Measurements from ENCODE around the gene MEF2B.
"Not testable (repeated sequence)": the region's sequence is repeated elsewhere in the genome, so short reads cannot be mapped to it uniquely, and the experiment has no call there.

The MEF2B gene

DNA sequence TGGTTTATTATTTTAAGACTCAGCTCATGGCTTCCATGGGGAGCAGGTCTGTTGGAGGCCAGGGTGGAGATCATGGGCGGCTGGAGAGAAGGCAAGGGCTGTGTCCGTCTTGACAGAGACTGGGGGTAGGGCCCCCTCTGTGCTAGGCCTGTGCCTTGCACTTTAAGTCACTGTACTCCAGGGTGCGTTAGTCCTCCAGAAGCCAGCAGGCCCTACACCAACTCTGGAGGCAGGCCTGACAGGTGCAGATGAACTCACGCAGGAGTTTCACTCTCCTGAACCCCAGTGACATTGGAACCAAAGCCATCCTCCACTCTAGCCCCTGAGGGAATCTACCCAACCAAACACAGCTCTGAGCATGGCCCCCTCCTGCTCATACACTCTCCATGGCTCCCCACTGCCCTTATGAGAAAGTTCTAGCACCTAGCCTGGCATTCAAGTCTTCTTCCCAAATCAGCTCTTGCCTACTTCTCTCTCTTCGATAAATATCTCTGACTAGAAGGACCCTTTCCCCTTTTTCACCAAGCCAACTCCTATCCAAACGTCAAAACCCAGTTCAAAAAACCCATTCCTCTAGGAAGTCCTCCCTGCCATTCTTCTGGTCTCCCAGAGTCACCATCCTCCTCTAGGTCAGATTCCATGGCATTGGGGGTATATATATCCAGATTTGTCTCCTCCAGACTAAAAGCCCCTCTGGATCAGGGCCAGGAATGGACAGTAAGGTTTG lies 15.1 kb downstream of the MEF2B start:
- Histone ChIP-seq H3K27ac (ENCODE audit: low read length) (no peak overlapping the region), H3K4me3 (ENCODE audit: low read length) (no peak overlapping the region), H3K4me1 (ENCODE audit: control insufficient read depth, insufficient read depth, low read length) (no peaks in the 10 kb centered on the region), H3K36me3 (ENCODE audit: control insufficient read depth, insufficient read depth, low read length) (no peaks in the 10 kb centered on the region), H3K27me3 (ENCODE audit: control insufficient read depth, insufficient read depth, low read length) (peaks cover 2% of the 10 kb centered on the region; the same call in 1 of the 2 replicates), H3K9me3 (ENCODE audit: control insufficient read depth, insufficient read depth, low read length) (no peaks in the 10 kb centered on the region)
- 100% methylated on average over 1 of the region's 6 CpGs for WGBS (ENCODE audit: insufficient coverage, insufficient read length)
- DNase-seq (ENCODE audit: low read depth, low spot score), result no peak

DNA sequence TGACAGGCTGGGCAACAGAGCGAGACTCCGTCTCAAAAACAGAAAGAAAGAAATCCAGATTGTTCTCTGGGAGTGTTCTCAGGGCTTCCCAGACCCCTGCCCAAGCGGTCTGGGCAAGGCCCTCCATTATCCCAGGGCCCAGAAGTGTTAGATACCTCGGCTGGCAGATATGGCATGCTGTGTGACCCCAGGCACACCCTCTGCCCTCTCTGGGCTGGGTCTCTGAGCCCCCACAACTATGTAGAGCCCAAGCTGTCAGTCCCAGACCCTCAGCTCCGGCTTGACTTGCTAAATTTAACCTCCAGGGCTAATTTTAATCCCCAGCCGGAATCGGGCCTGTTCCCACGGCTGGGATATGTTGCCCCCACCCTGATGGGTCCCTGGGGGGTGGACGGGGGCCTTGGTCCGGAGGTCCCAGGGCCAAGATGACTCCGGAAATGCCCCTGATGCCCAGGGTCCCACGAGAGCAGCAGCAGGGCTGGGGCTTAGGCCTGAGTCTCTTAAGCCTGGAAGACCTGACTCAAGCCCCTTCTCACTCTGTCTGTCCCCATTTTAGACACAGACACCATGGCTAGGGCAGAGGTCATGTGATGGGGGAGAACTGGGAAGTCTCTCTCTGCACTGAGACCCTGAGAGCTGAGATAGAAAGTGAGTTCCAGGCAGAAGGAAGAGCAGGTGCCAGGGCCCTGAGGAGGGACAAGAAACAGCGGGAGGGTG lies 17.2 kb downstream of the MEF2B start:
- Histone ChIP-seq H3K9me3 (ENCODE audit: control insufficient read depth, insufficient read depth, low read length) (no peaks in the 10 kb centered on the region), H3K27ac (ENCODE audit: low read length) (no peak overlapping the region), H3K4me1 (ENCODE audit: control insufficient read depth, insufficient read depth, low read length) (no peaks in the 10 kb centered on the region), H3K27me3 (ENCODE audit: control insufficient read depth, insufficient read depth, low read length) (peaks cover 2% of the 10 kb centered on the region; the same call in 1 of the 2 replicates), H3K4me3 (ENCODE audit: low read length) (no peak overlapping the region), H3K36me3 (ENCODE audit: control insufficient read depth, insufficient read depth, low read length) (no peaks in the 10 kb centered on the region)
- WGBS (ENCODE audit: insufficient coverage, insufficient read length), result no CpG with 5 or more reads among the region's 13 CpGs
- no peak for DNase-seq (ENCODE audit: low read depth, low spot score)

DNA sequence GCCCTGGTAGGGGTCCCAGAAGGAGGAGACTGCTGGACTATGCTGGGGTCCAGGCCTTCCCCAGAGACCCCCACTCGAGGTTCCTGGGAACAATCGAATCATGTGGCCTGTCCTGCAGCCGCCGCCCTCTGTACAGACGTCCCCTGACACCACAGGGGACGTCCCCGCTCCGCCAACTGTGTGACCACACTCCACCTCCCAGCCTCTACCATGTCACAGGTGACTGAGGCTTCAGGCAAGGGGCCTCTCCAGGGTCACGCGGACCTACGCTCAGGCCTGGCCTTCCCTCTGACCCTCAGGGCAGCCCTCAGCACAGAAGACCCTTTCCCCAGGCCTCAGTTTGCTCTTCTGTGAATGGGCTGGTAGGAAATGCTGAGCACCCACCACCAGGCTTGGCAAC lies 18.6 kb downstream of the MEF2B start:
- Histone ChIP-seq H3K27ac (ENCODE audit: low read length) (no peak overlapping the region), H3K27me3 (ENCODE audit: control insufficient read depth, insufficient read depth, low read length) (no peaks in the 10 kb centered on the region), H3K4me3 (ENCODE audit: low read length) (no peak overlapping the region), H3K4me1 (ENCODE audit: control insufficient read depth, insufficient read depth, low read length) (no peaks in the 10 kb centered on the region), H3K36me3 (ENCODE audit: control insufficient read depth, insufficient read depth, low read length) (no peaks in the 10 kb centered on the region), H3K9me3 (ENCODE audit: control insufficient read depth, insufficient read depth, low read length) (no peaks in the 10 kb centered on the region)
- no peak for DNase-seq (ENCODE audit: low read depth, low spot score)
- WGBS (ENCODE audit: insufficient coverage, insufficient read length), result no CpG with 5 or more reads among the region's 11 CpGs

DNA sequence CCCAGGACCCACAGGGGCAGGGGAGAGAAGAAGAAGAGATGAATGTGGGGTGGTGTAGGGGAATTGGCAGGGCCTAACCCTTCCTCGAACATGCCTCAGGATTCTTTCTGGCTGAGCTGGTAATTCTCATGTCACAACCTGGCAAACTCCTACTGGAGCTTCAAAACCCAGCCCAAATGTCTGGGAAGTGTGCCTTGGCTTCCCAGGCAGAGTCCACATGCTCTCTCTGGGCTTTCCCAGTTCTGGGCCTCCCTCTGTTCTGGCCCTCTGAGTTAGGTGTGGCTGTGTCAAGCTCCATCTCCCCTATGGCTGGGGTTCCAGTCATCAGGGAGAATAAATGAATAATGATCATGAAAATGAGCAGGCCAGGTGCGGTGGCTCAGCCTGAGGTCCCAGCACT lies 20.6 kb downstream of the MEF2B start:
- WGBS (ENCODE audit: insufficient coverage, insufficient read length), result no CpG with 5 or more reads among the region's 2 CpGs
- Histone ChIP-seq H3K9me3 (ENCODE audit: control insufficient read depth, insufficient read depth, low read length) (no peaks in the 10 kb centered on the region), H3K4me1 (ENCODE audit: control insufficient read depth, insufficient read depth, low read length) (no peaks in the 10 kb centered on the region), H3K36me3 (ENCODE audit: control insufficient read depth, insufficient read depth, low read length) (no peaks in the 10 kb centered on the region), H3K4me3 (ENCODE audit: low read length) (no peak overlapping the region), H3K27ac (ENCODE audit: low read length) (no peak overlapping the region), H3K27me3 (ENCODE audit: control insufficient read depth, insufficient read depth, low read length) (no peaks in the 10 kb centered on the region)
- DNase-seq (ENCODE audit: low read depth, low spot score), result no peak

DNA sequence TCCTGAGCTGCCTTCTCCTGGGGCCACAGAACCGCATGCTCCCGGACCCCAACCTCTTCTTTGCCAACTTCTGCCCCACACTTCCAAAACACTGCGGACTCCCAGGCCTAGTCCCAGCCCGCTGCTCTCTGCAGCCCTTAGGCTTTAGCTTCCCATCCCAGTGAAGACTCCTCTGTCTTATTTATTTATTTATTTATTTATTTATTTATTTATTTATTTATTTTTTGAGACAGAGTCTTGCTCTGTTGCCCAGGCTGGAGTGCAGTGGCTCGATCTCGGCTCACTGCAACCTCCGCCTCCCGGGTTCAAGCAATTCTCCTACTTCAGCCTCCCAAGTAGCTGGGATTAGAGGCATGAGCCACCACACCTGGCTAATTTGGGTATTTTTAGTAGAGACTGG lies 21.6 kb downstream of the MEF2B start:
- H3K36me3 ChIP-seq (ENCODE audit: control insufficient read depth, insufficient read depth, low read length); H3K27ac ChIP-seq (ENCODE audit: low read length); H3K4me1 ChIP-seq (ENCODE audit: control insufficient read depth, insufficient read depth, low read length); DNase-seq (ENCODE audit: low read depth, low spot score); H3K27me3 ChIP-seq (ENCODE audit: control insufficient read depth, insufficient read depth, low read length); H3K9me3 ChIP-seq (ENCODE audit: control insufficient read depth, insufficient read depth, low read length); H3K4me3 ChIP-seq (ENCODE audit: low read length): not testable (repeated sequence)
- WGBS (ENCODE audit: insufficient coverage, insufficient read length), result no CpG with 5 or more reads among the region's 8 CpGs

DNA sequence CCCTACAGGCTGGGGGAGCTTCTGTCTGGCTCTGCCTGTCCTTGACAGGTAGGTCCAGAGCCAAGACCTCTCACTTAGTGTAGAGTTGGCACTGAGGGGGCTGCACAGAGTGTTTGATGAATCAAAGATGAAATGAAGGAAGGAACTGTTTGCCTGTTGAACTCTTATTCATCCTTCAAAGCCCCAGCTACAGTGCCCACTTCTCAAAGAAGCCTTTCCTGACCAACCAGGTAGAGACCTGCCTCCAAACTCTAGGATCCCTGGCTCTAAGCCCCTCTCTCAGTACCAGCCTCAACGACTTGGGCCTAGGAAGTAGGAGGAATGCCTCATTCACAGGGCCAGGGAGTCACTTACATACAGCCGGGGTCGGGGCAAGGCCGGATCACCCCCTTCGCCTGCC lies 22.7 kb downstream of the MEF2B start:
- Histone ChIP-seq H3K36me3 (ENCODE audit: control insufficient read depth, insufficient read depth, low read length) (no peaks in the 10 kb centered on the region), H3K4me3 (ENCODE audit: low read length) (no peak overlapping the region), H3K9me3 (ENCODE audit: control insufficient read depth, insufficient read depth, low read length) (no peaks in the 10 kb centered on the region), H3K27me3 (ENCODE audit: control insufficient read depth, insufficient read depth, low read length) (no peaks in the 10 kb centered on the region), H3K27ac (ENCODE audit: low read length) (no peak overlapping the region), H3K4me1 (ENCODE audit: control insufficient read depth, insufficient read depth, low read length) (no peaks in the 10 kb centered on the region)
- no peak for DNase-seq (ENCODE audit: low read depth, low spot score)
- no CpG with 5 or more reads among the region's 5 CpGs for WGBS (ENCODE audit: insufficient coverage, insufficient read length)

DNA sequence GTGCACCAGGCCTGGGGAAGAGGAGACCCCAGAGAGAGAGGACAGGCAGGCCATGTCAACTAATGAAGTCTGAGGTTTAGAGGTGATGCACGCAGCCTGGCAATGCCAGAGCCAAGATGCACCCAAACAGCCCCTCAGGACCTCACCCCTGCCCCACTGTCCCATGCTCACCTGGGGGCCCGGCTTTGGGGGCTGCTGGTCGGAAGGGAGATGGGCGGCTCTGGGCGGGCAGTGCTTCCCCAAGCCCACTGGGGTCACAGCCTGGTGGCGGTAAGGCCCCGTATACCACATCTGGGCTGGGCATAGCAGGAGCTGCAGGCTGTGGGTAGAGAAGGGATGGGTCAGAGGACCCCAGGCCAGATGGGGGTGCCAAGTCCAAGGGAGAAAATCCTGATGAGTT lies 23.2 kb downstream of the MEF2B start:
- DNase-seq (ENCODE audit: low read depth, low spot score), result no peak
- no CpG with 5 or more reads among the region's 7 CpGs for WGBS (ENCODE audit: insufficient coverage, insufficient read length)
- H3K27ac ChIP-seq (ENCODE audit: low read length), result no peak overlapping the region
- no peaks in the 10 kb centered on the region for H3K36me3 ChIP-seq (ENCODE audit: control insufficient read depth, insufficient read depth, low read length)
- no peaks in the 10 kb centered on the region for H3K27me3 ChIP-seq (ENCODE audit: control insufficient read depth, insufficient read depth, low read length)
- no peaks in the 10 kb centered on the region for H3K9me3 ChIP-seq (ENCODE audit: control insufficient read depth, insufficient read depth, low read length)
- no peaks in the 10 kb centered on the region for H3K4me1 ChIP-seq (ENCODE audit: control insufficient read depth, insufficient read depth, low read length)
- no peak overlapping the region for H3K4me3 ChIP-seq (ENCODE audit: low read length)

DNA sequence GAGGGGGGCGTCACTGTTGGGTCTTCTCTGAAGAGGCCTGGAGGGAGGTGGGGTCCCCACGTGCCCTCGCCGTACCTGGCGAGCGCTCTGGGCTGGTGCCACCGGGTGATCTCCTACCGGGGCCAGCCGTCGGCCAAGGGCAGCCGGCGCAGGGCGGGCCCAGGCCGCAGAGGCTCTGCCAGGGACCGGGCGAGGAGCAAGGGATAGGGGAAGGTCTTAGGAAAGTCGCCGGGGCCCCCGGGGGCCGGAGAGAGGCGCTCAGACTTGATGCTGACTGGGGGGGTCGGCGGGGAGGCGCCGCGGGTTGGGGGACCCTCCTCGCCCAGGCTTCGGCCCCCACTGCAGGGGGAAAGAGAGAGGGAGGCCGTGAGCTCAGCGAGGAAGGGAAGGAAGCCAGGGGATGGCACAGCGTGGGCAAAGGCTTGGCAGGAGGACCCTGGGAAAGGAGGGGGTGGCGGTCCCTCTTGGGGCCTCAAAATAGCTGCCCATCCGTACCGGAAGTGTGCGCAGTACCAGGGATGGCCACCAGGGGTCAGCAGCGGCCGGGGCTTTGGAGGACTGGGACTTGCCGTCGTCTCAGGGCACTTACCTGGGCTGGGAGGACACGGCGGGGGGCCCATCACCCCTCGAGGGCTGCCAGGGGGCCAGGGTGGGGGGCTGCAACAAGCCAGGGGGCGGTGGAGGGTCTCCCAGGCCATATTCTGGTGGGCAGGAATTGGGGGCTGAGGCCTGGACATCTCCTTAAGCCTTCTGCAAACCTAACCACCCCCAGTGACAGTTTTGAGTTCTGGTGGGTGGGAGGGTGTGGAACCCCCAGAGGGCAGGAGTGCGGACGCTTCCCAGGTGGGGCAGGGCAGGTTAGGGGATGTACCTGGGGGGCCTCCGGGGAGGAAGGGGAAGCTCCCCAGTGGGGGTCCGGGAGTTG lies 24.1 kb downstream of the MEF2B start:
- no peak overlapping the region for H3K4me3 ChIP-seq (ENCODE audit: low read length)
- DNase-seq (ENCODE audit: low read depth, low spot score), result peak; percentile 54
- H3K27ac ChIP-seq (ENCODE audit: low read length), result no peak overlapping the region
- no peaks in the 10 kb centered on the region for H3K36me3 ChIP-seq (ENCODE audit: control insufficient read depth, insufficient read depth, low read length)
- no peaks in the 10 kb centered on the region for H3K4me1 ChIP-seq (ENCODE audit: control insufficient read depth, insufficient read depth, low read length)
- no peaks in the 10 kb centered on the region for H3K27me3 ChIP-seq (ENCODE audit: control insufficient read depth, insufficient read depth, low read length)
- WGBS (ENCODE audit: insufficient coverage, insufficient read length), result no CpG with 5 or more reads among the region's 47 CpGs
- no peaks in the 10 kb centered on the region for H3K9me3 ChIP-seq (ENCODE audit: control insufficient read depth, insufficient read depth, low read length)

DNA sequence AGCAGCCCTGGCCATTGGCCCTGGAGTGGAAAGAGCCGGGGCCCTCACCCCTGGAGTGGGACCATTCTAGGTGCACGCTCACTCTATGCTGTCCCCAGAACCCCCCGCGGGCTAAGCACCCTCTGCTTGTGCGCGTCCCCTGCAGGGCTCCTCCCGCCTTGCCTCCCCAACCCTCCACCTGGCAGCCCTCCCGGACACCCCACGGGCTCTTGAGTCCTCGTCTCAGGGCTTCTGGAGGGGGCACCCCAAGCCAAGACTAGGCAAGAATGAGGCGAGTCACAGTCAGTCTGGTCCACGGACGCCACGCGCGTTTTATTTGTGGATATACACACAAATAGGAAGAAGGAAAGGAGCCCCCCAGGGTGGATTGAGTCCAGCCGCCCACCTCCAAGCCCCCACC lies 24.8 kb downstream of the MEF2B start:
- H3K27me3 ChIP-seq (ENCODE audit: control insufficient read depth, insufficient read depth, low read length), result no peaks in the 10 kb centered on the region
- H3K36me3 ChIP-seq (ENCODE audit: control insufficient read depth, insufficient read depth, low read length), result no peaks in the 10 kb centered on the region
- H3K27ac ChIP-seq (ENCODE audit: low read length), result no peak overlapping the region
- DNase-seq (ENCODE audit: low read depth, low spot score), result no peak
- H3K4me3 ChIP-seq (ENCODE audit: low read length), result no peak overlapping the region
- WGBS (ENCODE audit: insufficient coverage, insufficient read length), result no CpG with 5 or more reads among the region's 17 CpGs
- no peaks in the 10 kb centered on the region for H3K9me3 ChIP-seq (ENCODE audit: control insufficient read depth, insufficient read depth, low read length)
- no peaks in the 10 kb centered on the region for H3K4me1 ChIP-seq (ENCODE audit: control insufficient read depth, insufficient read depth, low read length)

DNA sequence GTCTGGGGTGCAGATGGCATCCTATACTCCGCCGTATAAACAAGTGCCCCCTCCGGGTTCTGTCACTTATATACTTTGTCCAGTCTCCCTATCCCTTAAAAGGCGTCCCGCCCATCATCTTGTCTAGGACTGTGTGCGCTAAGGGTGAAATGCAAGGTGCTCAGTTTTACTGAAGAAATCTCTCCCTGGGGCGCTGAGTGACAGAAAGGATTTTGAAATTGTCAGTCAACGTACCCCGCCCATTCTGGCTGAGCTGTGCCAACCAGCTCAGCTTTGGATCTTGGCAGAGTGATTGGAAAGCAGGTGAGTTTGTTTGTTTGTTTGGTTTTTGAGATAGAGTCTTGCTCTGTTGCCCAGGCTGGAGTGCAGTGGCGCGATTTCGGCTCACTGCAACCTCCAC lies 27.7 kb downstream of the MEF2B start:
- Histone ChIP-seq H3K4me3 (ENCODE audit: low read length) (no peak overlapping the region), H3K27ac (ENCODE audit: low read length) (no peak overlapping the region), H3K4me1 (ENCODE audit: control insufficient read depth, insufficient read depth, low read length) (no peaks in the 10 kb centered on the region; the same call in 1 of the 2 replicates), H3K9me3 (ENCODE audit: control insufficient read depth, insufficient read depth, low read length) (no peaks in the 10 kb centered on the region), H3K36me3 (ENCODE audit: control insufficient read depth, insufficient read depth, low read length) (no peaks in the 10 kb centered on the region), H3K27me3 (ENCODE audit: control insufficient read depth, insufficient read depth, low read length) (no peaks in the 10 kb centered on the region)
- no peak for DNase-seq (ENCODE audit: low read depth, low spot score)
- WGBS (ENCODE audit: insufficient coverage, insufficient read length), result no CpG with 5 or more reads among the region's 12 CpGs
